ENCODE measurements around the gene L3MBTL2.

The L3MBTL2 gene

DNA sequence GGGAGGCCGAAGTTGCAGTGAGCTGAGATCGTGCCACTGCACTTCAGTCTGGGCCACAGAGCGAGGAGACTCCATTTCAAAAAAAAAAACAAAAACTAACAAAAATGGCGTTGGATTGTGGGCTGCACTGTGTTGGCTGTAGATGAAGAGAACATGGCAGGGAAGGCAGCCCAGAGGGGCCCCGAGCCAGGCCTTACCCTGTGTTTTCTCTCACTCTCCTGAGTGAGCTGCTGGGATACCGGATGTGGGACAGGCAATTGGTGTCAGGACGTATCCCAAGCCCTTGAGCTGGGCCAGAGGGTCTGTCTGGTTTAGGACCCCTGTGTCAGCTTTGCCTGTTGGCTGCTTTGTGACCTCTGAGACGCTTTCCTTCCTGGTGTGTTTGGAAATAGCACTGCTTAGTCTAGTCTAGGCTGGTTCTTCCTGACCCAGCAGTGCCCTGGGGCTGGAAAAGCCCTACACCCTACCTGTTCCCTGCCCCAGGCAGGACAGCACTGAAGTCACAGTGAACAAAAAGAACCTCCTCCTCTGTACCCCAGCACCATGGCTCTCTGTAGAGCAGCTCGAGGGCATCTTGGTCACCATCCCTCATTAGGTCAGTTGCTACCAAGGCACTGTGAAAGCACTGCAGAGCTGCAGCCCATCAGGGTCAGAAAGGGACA is 17.9 kb downstream of the L3MBTL2 start:
- TF ChIP-seq ZFP3 (CRISPR knock-in tag; IDR thresholded peaks at IDR 0.05) = no peak
- no peak for TF ChIP-seq GLIS3 (CRISPR knock-in tag; IDR thresholded peaks at IDR 0.05)
- TF ChIP-seq CSDC2 (CRISPR knock-in tag; IDR thresholded peaks at IDR 0.05) = no peak
- no peak for TF ChIP-seq ZC3H10 (CRISPR knock-in tag; IDR thresholded peaks at IDR 0.05)
- TF ChIP-seq BACH2 (CRISPR knock-in tag; IDR thresholded peaks at IDR 0.05; ENCODE audit: borderline replicate concordance) = no peak
- no peak for TF ChIP-seq OSR1 (CRISPR knock-in tag; IDR thresholded peaks at IDR 0.05)
- TF ChIP-seq, protein P1, sequence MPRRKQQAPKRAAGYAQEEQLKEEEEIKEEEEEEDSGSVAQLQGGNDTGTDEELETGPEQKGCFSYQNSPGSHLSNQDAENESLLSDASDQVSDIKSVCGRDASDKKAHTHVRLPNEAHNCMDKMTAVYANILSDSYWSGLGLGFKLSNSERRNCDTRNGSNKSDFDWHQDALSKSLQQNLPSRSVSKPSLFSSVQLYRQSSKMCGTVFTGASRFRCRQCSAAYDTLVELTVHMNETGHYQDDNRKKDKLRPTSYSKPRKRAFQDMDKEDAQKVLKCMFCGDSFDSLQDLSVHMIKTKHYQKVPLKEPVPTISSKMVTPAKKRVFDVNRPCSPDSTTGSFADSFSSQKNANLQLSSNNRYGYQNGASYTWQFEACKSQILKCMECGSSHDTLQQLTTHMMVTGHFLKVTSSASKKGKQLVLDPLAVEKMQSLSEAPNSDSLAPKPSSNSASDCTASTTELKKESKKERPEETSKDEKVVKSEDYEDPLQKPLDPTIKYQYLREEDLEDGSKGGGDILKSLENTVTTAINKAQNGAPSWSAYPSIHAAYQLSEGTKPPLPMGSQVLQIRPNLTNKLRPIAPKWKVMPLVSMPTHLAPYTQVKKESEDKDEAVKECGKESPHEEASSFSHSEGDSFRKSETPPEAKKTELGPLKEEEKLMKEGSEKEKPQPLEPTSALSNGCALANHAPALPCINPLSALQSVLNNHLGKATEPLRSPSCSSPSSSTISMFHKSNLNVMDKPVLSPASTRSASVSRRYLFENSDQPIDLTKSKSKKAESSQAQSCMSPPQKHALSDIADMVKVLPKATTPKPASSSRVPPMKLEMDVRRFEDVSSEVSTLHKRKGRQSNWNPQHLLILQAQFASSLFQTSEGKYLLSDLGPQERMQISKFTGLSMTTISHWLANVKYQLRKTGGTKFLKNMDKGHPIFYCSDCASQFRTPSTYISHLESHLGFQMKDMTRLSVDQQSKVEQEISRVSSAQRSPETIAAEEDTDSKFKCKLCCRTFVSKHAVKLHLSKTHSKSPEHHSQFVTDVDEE (CRISPR knock-in tag; IDR thresholded peaks at IDR 0.05) = no peak
- no peak for TF ChIP-seq ZNF565 (CRISPR knock-in tag; conservative IDR thresholded peaks at IDR 0.05; ENCODE audit: low read depth)
- ATAC-seq = no peak

DNA sequence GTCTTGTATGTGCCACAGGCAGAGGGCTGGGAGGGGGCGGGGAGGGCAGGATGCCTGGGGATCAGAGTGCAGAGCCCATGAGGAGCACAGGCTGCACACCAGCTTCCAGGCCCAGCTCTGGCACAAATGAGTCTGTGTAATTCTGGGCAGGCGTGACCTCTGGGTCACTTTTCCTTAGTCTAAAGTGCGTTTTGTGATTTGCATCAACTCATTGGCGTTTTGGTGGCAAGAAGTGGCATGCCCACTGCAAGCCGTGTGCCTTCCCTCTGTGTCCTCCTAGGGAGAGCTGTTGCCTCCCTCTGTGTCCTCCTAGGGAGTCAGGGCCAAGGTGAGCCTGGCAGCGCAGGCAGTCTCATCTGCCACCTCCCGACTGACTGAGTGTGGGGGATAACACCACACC is 18.4 kb downstream of the L3MBTL2 start:
- TF ChIP-seq SNAI2 (CRISPR knock-in tag; IDR thresholded peaks at IDR 0.05) = no peak
- no peak for TF ChIP-seq ZNF565 (CRISPR knock-in tag; conservative IDR thresholded peaks at IDR 0.05; ENCODE audit: low read depth)
- no peak for TF ChIP-seq TCF4 (CRISPR knock-in tag; IDR thresholded peaks at IDR 0.05; ENCODE audit: borderline replicate concordance)
- no peak for TF ChIP-seq PPARA (CRISPR knock-in tag; IDR thresholded peaks at IDR 0.05; ENCODE audit: borderline replicate concordance)
- no peak for TF ChIP-seq ZNF8 (CRISPR knock-in tag; IDR thresholded peaks at IDR 0.05)
- TF ChIP-seq ARNTL (CRISPR knock-in tag; IDR thresholded peaks at IDR 0.05; ENCODE audit: borderline replicate concordance, low read depth) = no peak
- no peak for TF ChIP-seq TOX (CRISPR knock-in tag; IDR thresholded peaks at IDR 0.05; ENCODE audit: borderline replicate concordance)
- TF ChIP-seq, protein P2, sequence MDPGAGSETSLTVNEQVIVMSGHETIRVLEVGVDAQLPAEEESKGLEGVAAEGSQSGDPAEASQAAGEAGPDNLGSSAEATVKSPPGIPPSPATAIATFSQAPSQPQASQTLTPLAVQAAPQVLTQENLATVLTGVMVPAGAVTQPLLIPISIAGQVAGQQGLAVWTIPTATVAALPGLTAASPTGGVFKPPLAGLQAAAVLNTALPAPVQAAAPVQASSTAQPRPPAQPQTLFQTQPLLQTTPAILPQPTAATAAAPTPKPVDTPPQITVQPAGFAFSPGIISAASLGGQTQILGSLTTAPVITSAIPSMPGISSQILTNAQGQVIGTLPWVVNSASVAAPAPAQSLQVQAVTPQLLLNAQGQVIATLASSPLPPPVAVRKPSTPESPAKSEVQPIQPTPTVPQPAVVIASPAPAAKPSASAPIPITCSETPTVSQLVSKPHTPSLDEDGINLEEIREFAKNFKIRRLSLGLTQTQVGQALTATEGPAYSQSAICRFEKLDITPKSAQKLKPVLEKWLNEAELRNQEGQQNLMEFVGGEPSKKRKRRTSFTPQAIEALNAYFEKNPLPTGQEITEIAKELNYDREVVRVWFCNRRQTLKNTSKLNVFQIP (CRISPR knock-in tag; IDR thresholded peaks at IDR 0.05; ENCODE audit: borderline replicate concordance, low read depth) = no peak
- TF ChIP-seq, protein P3, sequence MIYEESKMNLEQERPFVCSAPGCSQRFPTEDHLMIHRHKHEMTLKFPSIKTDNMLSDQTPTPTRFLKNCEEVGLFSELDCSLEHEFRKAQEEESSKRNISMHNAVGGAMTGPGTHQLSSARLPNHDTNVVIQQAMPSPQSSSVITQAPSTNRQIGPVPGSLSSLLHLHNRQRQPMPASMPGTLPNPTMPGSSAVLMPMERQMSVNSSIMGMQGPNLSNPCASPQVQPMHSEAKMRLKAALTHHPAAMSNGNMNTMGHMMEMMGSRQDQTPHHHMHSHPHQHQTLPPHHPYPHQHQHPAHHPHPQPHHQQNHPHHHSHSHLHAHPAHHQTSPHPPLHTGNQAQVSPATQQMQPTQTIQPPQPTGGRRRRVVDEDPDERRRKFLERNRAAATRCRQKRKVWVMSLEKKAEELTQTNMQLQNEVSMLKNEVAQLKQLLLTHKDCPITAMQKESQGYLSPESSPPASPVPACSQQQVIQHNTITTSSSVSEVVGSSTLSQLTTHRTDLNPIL (CRISPR knock-in tag; IDR thresholded peaks at IDR 0.05; ENCODE audit: low read depth) = no peak
- TF ChIP-seq ZC3H10 (CRISPR knock-in tag; IDR thresholded peaks at IDR 0.05) = no peak
- TF ChIP-seq, protein P4, sequence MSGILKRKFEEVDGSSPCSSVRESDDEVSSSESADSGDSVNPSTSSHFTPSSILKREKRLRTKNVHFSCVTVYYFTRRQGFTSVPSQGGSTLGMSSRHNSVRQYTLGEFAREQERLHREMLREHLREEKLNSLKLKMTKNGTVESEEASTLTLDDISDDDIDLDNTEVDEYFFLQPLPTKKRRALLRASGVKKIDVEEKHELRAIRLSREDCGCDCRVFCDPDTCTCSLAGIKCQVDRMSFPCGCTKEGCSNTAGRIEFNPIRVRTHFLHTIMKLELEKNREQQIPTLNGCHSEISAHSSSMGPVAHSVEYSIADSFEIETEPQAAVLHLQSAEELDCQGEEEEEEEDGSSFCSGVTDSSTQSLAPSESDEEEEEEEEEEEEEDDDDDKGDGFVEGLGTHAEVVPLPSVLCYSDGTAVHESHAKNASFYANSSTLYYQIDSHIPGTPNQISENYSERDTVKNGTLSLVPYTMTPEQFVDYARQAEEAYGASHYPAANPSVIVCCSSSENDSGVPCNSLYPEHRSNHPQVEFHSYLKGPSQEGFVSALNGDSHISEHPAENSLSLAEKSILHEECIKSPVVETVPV (CRISPR knock-in tag; IDR thresholded peaks at IDR 0.05) = no peak
- TF ChIP-seq GLIS3 (CRISPR knock-in tag; IDR thresholded peaks at IDR 0.05) = no peak
- no peak for TF ChIP-seq CSDC2 (CRISPR knock-in tag; IDR thresholded peaks at IDR 0.05)
- TF ChIP-seq ISL1 (CRISPR knock-in tag; IDR thresholded peaks at IDR 0.05) = no peak
- no peak for TF ChIP-seq ZFP3 (CRISPR knock-in tag; IDR thresholded peaks at IDR 0.05)
- TF ChIP-seq ESRRG (CRISPR knock-in tag; IDR thresholded peaks at IDR 0.05) = no peak
- no peak for TF ChIP-seq RARB (CRISPR knock-in tag; IDR thresholded peaks at IDR 0.05)
- no peak for ATAC-seq

DNA sequence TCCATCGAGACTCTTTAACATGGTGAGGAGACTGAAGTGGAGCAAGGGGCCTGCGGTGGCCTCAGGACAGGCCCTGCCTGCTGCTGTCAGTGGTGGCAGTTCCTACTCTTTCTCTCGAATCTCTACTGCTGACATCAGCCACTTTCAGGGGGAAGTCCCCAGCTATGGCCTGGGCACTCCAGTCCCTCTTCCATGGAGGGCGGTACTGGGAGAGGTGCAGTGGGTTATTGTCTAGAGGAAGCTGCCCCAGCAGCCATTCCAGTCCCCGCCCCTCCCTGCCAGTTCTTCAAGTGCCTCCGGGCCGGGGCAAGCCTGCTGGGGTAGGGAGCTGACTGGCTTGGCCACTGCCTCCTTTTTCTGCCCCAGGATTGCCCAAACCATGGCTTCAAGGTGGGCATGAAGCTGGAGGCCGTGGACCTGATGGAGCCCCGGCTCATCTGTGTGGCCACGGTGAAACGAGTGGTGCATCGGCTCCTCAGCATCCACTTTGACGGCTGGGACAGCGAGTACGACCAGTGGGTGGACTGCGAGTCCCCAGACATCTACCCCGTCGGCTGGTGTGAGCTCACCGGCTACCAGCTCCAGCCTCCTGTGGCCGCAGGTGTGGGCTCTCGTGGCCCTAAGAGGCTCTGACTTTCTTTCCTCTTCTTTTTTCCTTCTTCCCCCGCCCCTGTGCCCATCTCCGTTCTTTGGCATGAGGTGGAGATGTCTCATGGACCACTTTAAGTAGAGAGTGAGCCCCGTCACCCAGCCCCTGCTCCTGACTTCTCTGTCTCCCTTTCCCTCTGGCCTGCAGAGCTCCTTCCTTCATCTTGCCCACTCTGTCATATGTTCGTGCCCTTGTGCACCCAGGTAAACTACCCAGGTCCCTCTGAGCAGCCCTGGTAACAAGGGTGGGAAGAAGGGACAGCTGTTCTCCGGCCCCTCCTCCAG is 21.9 kb downstream of the L3MBTL2 start:
- TF ChIP-seq, protein P2 (CRISPR knock-in tag; IDR thresholded peaks at IDR 0.05; ENCODE audit: borderline replicate concordance, low read depth) = no peak
- TF ChIP-seq PPARA (CRISPR knock-in tag; IDR thresholded peaks at IDR 0.05; ENCODE audit: borderline replicate concordance) (no peak), TOX (CRISPR knock-in tag; IDR thresholded peaks at IDR 0.05; ENCODE audit: borderline replicate concordance) (no peak), ISL1 (CRISPR knock-in tag; IDR thresholded peaks at IDR 0.05) (no peak), ZNF565 (CRISPR knock-in tag; conservative IDR thresholded peaks at IDR 0.05; ENCODE audit: low read depth) (no peak), ARNTL (CRISPR knock-in tag; IDR thresholded peaks at IDR 0.05; ENCODE audit: borderline replicate concordance, low read depth) (no peak), RARB (CRISPR knock-in tag; IDR thresholded peaks at IDR 0.05) (no peak), ESRRG (CRISPR knock-in tag; IDR thresholded peaks at IDR 0.05) (no peak), ZFP3 (CRISPR knock-in tag; IDR thresholded peaks at IDR 0.05) (no peak), SNAI2 (CRISPR knock-in tag; IDR thresholded peaks at IDR 0.05) (no peak), CSDC2 (CRISPR knock-in tag; IDR thresholded peaks at IDR 0.05) (no peak), ZC3H10 (CRISPR knock-in tag; IDR thresholded peaks at IDR 0.05) (no peak), BACH2 (CRISPR knock-in tag; IDR thresholded peaks at IDR 0.05; ENCODE audit: borderline replicate concordance) (no peak)
- TF ChIP-seq, protein P5, sequence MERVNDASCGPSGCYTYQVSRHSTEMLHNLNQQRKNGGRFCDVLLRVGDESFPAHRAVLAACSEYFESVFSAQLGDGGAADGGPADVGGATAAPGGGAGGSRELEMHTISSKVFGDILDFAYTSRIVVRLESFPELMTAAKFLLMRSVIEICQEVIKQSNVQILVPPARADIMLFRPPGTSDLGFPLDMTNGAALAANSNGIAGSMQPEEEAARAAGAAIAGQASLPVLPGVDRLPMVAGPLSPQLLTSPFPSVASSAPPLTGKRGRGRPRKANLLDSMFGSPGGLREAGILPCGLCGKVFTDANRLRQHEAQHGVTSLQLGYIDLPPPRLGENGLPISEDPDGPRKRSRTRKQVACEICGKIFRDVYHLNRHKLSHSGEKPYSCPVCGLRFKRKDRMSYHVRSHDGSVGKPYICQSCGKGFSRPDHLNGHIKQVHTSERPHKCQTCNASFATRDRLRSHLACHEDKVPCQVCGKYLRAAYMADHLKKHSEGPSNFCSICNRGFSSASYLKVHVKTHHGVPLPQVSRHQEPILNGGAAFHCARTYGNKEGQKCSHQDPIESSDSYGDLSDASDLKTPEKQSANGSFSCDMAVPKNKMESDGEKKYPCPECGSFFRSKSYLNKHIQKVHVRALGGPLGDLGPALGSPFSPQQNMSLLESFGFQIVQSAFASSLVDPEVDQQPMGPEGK (CRISPR knock-in tag; IDR thresholded peaks at IDR 0.05; ENCODE audit: borderline replicate concordance) = no peak
- TF ChIP-seq, protein P3 (CRISPR knock-in tag; IDR thresholded peaks at IDR 0.05; ENCODE audit: low read depth) = no peak
- ATAC-seq = no peak
